Measurements from ENCODE around the gene GPR55.
"Not testable (repeated sequence)": the region's sequence is repeated elsewhere in the genome, so short reads cannot be mapped to it uniquely, and the experiment has no call there.

The GPR55 gene

GRCh38 chr2:230924470-230925341, at the start of gene GPR55:
Gene GPR55, minus strand, starts transcription at chr2:230925242. Its CDS starts 14,280 bp downstream, at chr2:230910962.
- DNase-seq = no peak

- DNase-seq = peak; percentile 91
Observed at GRCh38 chr2:230974096-230974913, 49.3 kb upstream of the GPR55 start.

GRCh38 chr2:230972046-230972445, 47.0 kb upstream of the GPR55 start:
- no peak for DNase-seq

- no peak for DNase-seq
Observed at GRCh38 chr2:230969659-230970015, 44.6 kb upstream of the GPR55 start.

- no peak for DNase-seq
Observed at GRCh38 chr2:230968921-230969658, 44.0 kb upstream of the GPR55 start.

GRCh38 chr2:230968314-230968713, 43.3 kb upstream of the GPR55 start:
- not testable (repeated sequence) for DNase-seq

- DNase-seq = no peak
Observed at GRCh38 chr2:230967113-230967512, 42.1 kb upstream of the GPR55 start.

GRCh38 chr2:230964136-230964730, 39.2 kb upstream of the GPR55 start:
- DNase-seq = no peak

GRCh38 chr2:230961091-230961491, 36.0 kb upstream of the GPR55 start:
- peak; percentile 37 for DNase-seq

- DNase-seq = no peak
Observed at GRCh38 chr2:230960026-230960425, 35.0 kb upstream of the GPR55 start.

GRCh38 chr2:230958820-230959756, 34.0 kb upstream of the GPR55 start:
- DNase-seq = no peak

GRCh38 chr2:230957756-230958391, 32.8 kb upstream of the GPR55 start:
- no peak for DNase-seq

- peak; percentile 68 for DNase-seq
Observed at GRCh38 chr2:230956827-230957755, 32.0 kb upstream of the GPR55 start.

GRCh38 chr2:230955163-230955737, 30.2 kb upstream of the GPR55 start:
- DNase-seq = no peak

GRCh38 chr2:230954746-230955145, 29.7 kb upstream of the GPR55 start:
- no peak for DNase-seq

GRCh38 chr2:230953845-230954244, 28.8 kb upstream of the GPR55 start:
- DNase-seq = no peak

GRCh38 chr2:230952226-230952956, 27.3 kb upstream of the GPR55 start:
- no peak for DNase-seq

GRCh38 chr2:230951396-230951795, 26.4 kb upstream of the GPR55 start:
- no peak for DNase-seq

GRCh38 chr2:230950874-230951339, 25.9 kb upstream of the GPR55 start:
- no peak for DNase-seq
